CD14-positive monocyte (primary cell): ENCODE measurements around the gene RRP9. TPM values are rescaled to one million over a fixed set of nuclear protein-coding genes. Genes with fewer than 3 reads are reported as not detected.
"Not testable (repeated sequence)": the region's sequence is repeated elsewhere in the genome, so short reads cannot be mapped to it uniquely, and the experiment has no call there.

Source experiments
- DNase-seq, 3 donors: peaks; one replicate each; pipeline ENCODE4 v3.0.0-alpha.2; 2011 to 2022
- H2AFZ ChIP-seq: 2 replicates; pipeline ENCODE4 v1.6.0; 2012; ENCODE audit warnings: mild to moderate bottlenecking, low read depth, low read length, inconsistent platforms; ENCODE audit not compliant: insufficient read depth, poor library complexity, severe bottlenecking
- H3K27ac ChIP-seq, 2 donors: 1 replicate in 1 of 2; 2 replicates in 1 of 2; pipeline ENCODE4 v1.5.1; 2012 to 2013; ENCODE audit warnings: low read length in 2 of 2, control low read depth in 1 of 2, inconsistent platforms in 1 of 2, low read depth in 1 of 2, mild to moderate bottlenecking in 1 of 2
- H3K27me3 ChIP-seq, 2 donors: one replicate each; pipeline versions ENCODE4 v1.6.0 to v1.6.1; 2011 to 2013; ENCODE audit warnings: low read length in 2 of 2; ENCODE audit not compliant: control insufficient read depth in 2 of 2, insufficient read depth in 2 of 2
- H3K36me3 ChIP-seq, 2 donors: replicated peaks in 1 of 2; 1 replicate in 1 of 2; 2 replicates in 1 of 2; pipeline versions ENCODE4 v1.5.1 to v1.6.1; 2012 to 2013; ENCODE audit warnings: low read length in 2 of 2, control low read depth in 1 of 2, inconsistent platforms in 1 of 2, mild to moderate bottlenecking in 1 of 2; ENCODE audit not compliant: insufficient read depth in 2 of 2, control insufficient read depth in 1 of 2
- H3K4me1 ChIP-seq, 2 donors: 1 replicate in 1 of 2; 2 replicates in 1 of 2; pipeline versions ENCODE4 v1.5.1 to v1.6.1; 2012 to 2013; ENCODE audit warnings: low read length in 2 of 2, control low read depth in 1 of 2, inconsistent platforms in 1 of 2, mild to moderate bottlenecking in 1 of 2, moderate library complexity in 1 of 2; ENCODE audit not compliant: insufficient read depth in 2 of 2, control insufficient read depth in 1 of 2
- H3K4me2 ChIP-seq: replicated peaks from 2 replicates; pipeline ENCODE3; 2012; ENCODE audit warnings: low read length, moderate library complexity, mild to moderate bottlenecking; ENCODE audit not compliant: poor library complexity, severe bottlenecking; ENCODE audit errors: extremely low read depth
- H3K4me3 ChIP-seq, 3 experiments: fragments of 200-600 bp in 1 of 3; sonication (generic) in 1 of 3; replicated peaks in 1 of 3; 1 replicate in 2 of 3; 2 replicates in 1 of 3; pipeline ENCODE4 v1.5.1; 2011 to 2013; ENCODE audit warnings: low read length in 3 of 3, mild to moderate bottlenecking in 3 of 3, control low read depth in 2 of 3, low read depth in 2 of 3, inconsistent platforms in 1 of 3, moderate library complexity in 1 of 3
- H3K79me2 ChIP-seq: 2 replicates; pipeline ENCODE4 v1.6.0; 2012; ENCODE audit warnings: mild to moderate bottlenecking, control low read depth, inconsistent platforms, low read length, moderate library complexity; ENCODE audit not compliant: insufficient read depth
- H3K9ac ChIP-seq: 2 replicates; pipeline ENCODE4 v1.6.0; 2017; ENCODE audit warnings: low read length, mild to moderate bottlenecking; ENCODE audit not compliant: insufficient read depth, poor library complexity, severe bottlenecking
- H3K9me3 ChIP-seq, 2 donors: replicated peaks in 1 of 2; 1 replicate in 1 of 2; 2 replicates in 1 of 2; pipeline versions ENCODE4 v1.5.1 to v1.6.1; 2012 to 2013; ENCODE audit warnings: low read length in 2 of 2, control low read depth in 1 of 2; ENCODE audit not compliant: control insufficient read depth in 1 of 2, insufficient read depth in 1 of 2
- H4K20me1 ChIP-seq: 2 replicates; pipeline ENCODE4 v1.6.0; 2012; ENCODE audit warnings: mild to moderate bottlenecking, low read length, control low read depth, moderate library complexity; ENCODE audit not compliant: insufficient read depth
- H3K27ac Mint-ChIP-seq, 7 donors: one replicate each; pipeline ENCODE4 v1.8.0; 2020; ENCODE audit warnings: mild to moderate bottlenecking in 7 of 7, mixed read lengths in 7 of 7, moderate library complexity in 6 of 7, inconsistent platforms in 2 of 7
- H3K27me3 Mint-ChIP-seq, 3 donors: one replicate each; pipeline ENCODE4 v1.8.0; 2021 to 2022; ENCODE audit warnings: low read depth in 3 of 3, mild to moderate bottlenecking in 3 of 3, mixed read lengths in 3 of 3, moderate library complexity in 3 of 3, inconsistent platforms in 1 of 3
- H3K36me3 Mint-ChIP-seq, 2 donors: one replicate each; pipeline ENCODE4 v1.8.0; 2020; ENCODE audit warnings: mixed read lengths in 2 of 2, inconsistent platforms in 1 of 2, mild to moderate bottlenecking in 1 of 2
- H3K4me1 Mint-ChIP-seq: one replicate; pipeline ENCODE4 v1.8.0; 2020; ENCODE audit warnings: mild to moderate bottlenecking, mixed read lengths
- H3K4me3 Mint-ChIP-seq, 2 donors: one replicate each; pipeline ENCODE4 v1.8.0; 2020; ENCODE audit warnings: mild to moderate bottlenecking in 2 of 2, mixed read lengths in 2 of 2, moderate library complexity in 1 of 2
- H3K9me3 Mint-ChIP-seq, 7 donors: one replicate each; pipeline ENCODE4 v1.8.0; 2020 to 2022; ENCODE audit warnings: mixed read lengths in 7 of 7, mild to moderate bottlenecking in 6 of 7, moderate library complexity in 6 of 7, inconsistent platforms in 2 of 7
- CTCF ChIP-seq: fragments of 200-600 bp; IDR thresholded peaks from one replicate; pipeline ENCODE4 v1.8.0; 2022; ENCODE audit warnings: antibody characterized with exemption, mild to moderate bottlenecking
- WGBS: methylation state at CpG from one replicate; pipeline ENCODE4 v1.1.5; 2013; ENCODE audit warnings: missing lambda C conversion rate; ENCODE audit not compliant: insufficient coverage; 5-methylcytosine and 5-hydroxymethylcytosine counted together
- intact Hi-C, 2 donors: fragments of 100-400 bp; cut with micrococcal nuclease; formaldehyde crosslinking; loops; one replicate each; pipeline versions ENCODE4 v1.15.0 to v1.15.1; 2023
- polyA plus RNA-seq, 3 donors: library from polyadenylated mRNA; depleted of rRNA in 1 of 3; unstranded in 2 of 3; stranded (reverse) in 1 of 3; fragments of 300-500 nt in 2 of 3; fragments of >200 nt in 1 of 3; fragmentation: Illumina TruSeq in 2 of 3; gene quantifications; 1 replicate in 2 of 3; 2 replicates in 1 of 3; pipeline ENCODE4 v1.2.3, GENCODE V29; 2012 to 2021

Gene RRP9
- polyA plus RNA-seq, 3 donors = 6.7 to 10.4 (median 9.9) TPM

GRCh38 chr3:51900043-51900442 is 41.7 kb downstream of the RRP9 start:
- H3K4me1 ChIP-seq, H3K36me3 Mint-ChIP-seq, H3K27ac Mint-ChIP-seq, DNase-seq, H3K27ac ChIP-seq, H3K4me2 ChIP-seq, H3K4me3 Mint-ChIP-seq, intact Hi-C loops, H3K9me3 ChIP-seq, H3K4me1 Mint-ChIP-seq, H3K4me3 ChIP-seq, H3K27me3 ChIP-seq, H3K36me3 ChIP-seq, H3K79me2 ChIP-seq, H4K20me1 ChIP-seq, H3K9ac ChIP-seq, H2AFZ ChIP-seq: not testable (repeated sequence)
- WGBS = 84% methylated on average over 4 of the region's 7 CpGs
- Mint-ChIP-seq H3K27me3 (peaks cover 12 to 30% (median 23%) of the 10 kb centered on the region in 3 donors), H3K9me3 (peaks cover 2 to 11% (median 7%) of the 10 kb centered on the region in 7 donors)

- no peaks in the 10 kb centered on the region for H3K4me1 ChIP-seq
- no peak overlapping the region for H3K4me3 ChIP-seq
- no peaks in the 10 kb centered on the region for H4K20me1 ChIP-seq
- no peak overlapping the region for H3K4me2 ChIP-seq
- peaks cover 0 to 10% of the 10 kb centered on the region in 2 donors for H3K27me3 ChIP-seq
- no peak overlapping the region for H3K27ac Mint-ChIP-seq
- H3K9me3 ChIP-seq = no peaks in the 10 kb centered on the region
- no peaks in the 10 kb centered on the region for H3K79me2 ChIP-seq
- intact Hi-C loops = no loop called here
- H2AFZ ChIP-seq = no peak overlapping the region
- peaks cover 14 to 32% (median 31%) of the 10 kb centered on the region in 3 donors for H3K27me3 Mint-ChIP-seq
- no peaks in the 10 kb centered on the region for H3K36me3 Mint-ChIP-seq
- H3K4me1 Mint-ChIP-seq = no peaks in the 10 kb centered on the region
- H3K4me3 Mint-ChIP-seq = no peak overlapping the region
- H3K27ac ChIP-seq = no peak overlapping the region
- peaks cover 0 to 4% (median 0%) of the 10 kb centered on the region in 7 donors for H3K9me3 Mint-ChIP-seq
- 93% methylated on average over 13 of the region's 15 CpGs for WGBS
- no peaks in the 10 kb centered on the region for H3K36me3 ChIP-seq
- no peak for TF ChIP-seq CTCF
- DNase-seq = no peak
- no peak overlapping the region for H3K9ac ChIP-seq
Measured at GRCh38 chr3:51897391-51897790, 44.3 kb downstream of the RRP9 start.
